Measurements from ENCODE around the gene UAP1.

Gene UAP1

GRCh38 chr1:162549001-162549400 is 12.5 kb upstream of the UAP1 start:
- peaks cover 0 to 4% of the 10 kb centered on the region in 2 donors for H3K4me1 ChIP-seq (ENCODE audit: control insufficient read depth in 1 of 2, insufficient read depth in 2 of 2, low read length in 2 of 2)
- H3K27ac ChIP-seq (ENCODE audit: low read length): no peak overlapping the region
- no peaks in the 10 kb centered on the region for H3K9me3 ChIP-seq (ENCODE audit: control insufficient read depth in 1 of 2, low read length in 2 of 2)
- no peaks in the 10 kb centered on the region for H3K36me3 ChIP-seq (ENCODE audit: control insufficient read depth in 1 of 2, insufficient read depth in 2 of 2, low read length in 2 of 2)
- H3K4me3 ChIP-seq (ENCODE audit: low read depth in 1 of 2, low read length in 2 of 2): no peak overlapping the region
- no peaks in the 10 kb centered on the region for H3K27me3 ChIP-seq (ENCODE audit: low read depth, low read length)

- Histone ChIP-seq H3K36me3 (ENCODE audit: control insufficient read depth in 1 of 2, insufficient read depth in 2 of 2, low read length in 2 of 2) (no peaks in the 10 kb centered on the region), H3K4me1 (ENCODE audit: control insufficient read depth in 1 of 2, insufficient read depth in 2 of 2, low read length in 2 of 2) (peaks cover 0 to 4% of the 10 kb centered on the region in 2 donors), H3K27ac (ENCODE audit: low read length) (no peak overlapping the region), H3K9me3 (ENCODE audit: control insufficient read depth in 1 of 2, low read length in 2 of 2) (no peaks in the 10 kb centered on the region), H3K4me3 (ENCODE audit: low read depth in 1 of 2, low read length in 2 of 2) (no peak overlapping the region), H3K27me3 (ENCODE audit: low read depth, low read length) (no peaks in the 10 kb centered on the region)
Observed at GRCh38 chr1:162550925-162551324, 10.6 kb upstream of the UAP1 start.

GRCh38 chr1:162551969-162552683 is 9.4 kb upstream of the UAP1 start:
- Histone ChIP-seq H3K36me3 (ENCODE audit: control insufficient read depth in 1 of 2, insufficient read depth in 2 of 2, low read length in 2 of 2) (no peaks in the 10 kb centered on the region), H3K4me3 (ENCODE audit: low read depth in 1 of 2, low read length in 2 of 2) (no peak overlapping the region), H3K27ac (ENCODE audit: low read length) (no peak overlapping the region), H3K4me1 (ENCODE audit: control insufficient read depth in 1 of 2, insufficient read depth in 2 of 2, low read length in 2 of 2) (peaks cover 0 to 4% of the 10 kb centered on the region in 2 donors), H3K27me3 (ENCODE audit: low read depth, low read length) (no peaks in the 10 kb centered on the region), H3K9me3 (ENCODE audit: control insufficient read depth in 1 of 2, low read length in 2 of 2) (no peaks in the 10 kb centered on the region)

GRCh38 chr1:162552684-162553252 is 8.8 kb upstream of the UAP1 start:
- Histone ChIP-seq H3K9me3 (ENCODE audit: control insufficient read depth in 1 of 2, low read length in 2 of 2) (no peaks in the 10 kb centered on the region), H3K27ac (ENCODE audit: low read length) (no peak overlapping the region), H3K36me3 (ENCODE audit: control insufficient read depth in 1 of 2, insufficient read depth in 2 of 2, low read length in 2 of 2) (no peaks in the 10 kb centered on the region), H3K4me3 (ENCODE audit: low read depth in 1 of 2, low read length in 2 of 2) (no peak overlapping the region), H3K4me1 (ENCODE audit: control insufficient read depth in 1 of 2, insufficient read depth in 2 of 2, low read length in 2 of 2) (peaks cover 0 to 4% of the 10 kb centered on the region in 2 donors), H3K27me3 (ENCODE audit: low read depth, low read length) (no peaks in the 10 kb centered on the region)

GRCh38 chr1:162554258-162554657 is 7.3 kb upstream of the UAP1 start:
- no peaks in the 10 kb centered on the region for H3K27me3 ChIP-seq (ENCODE audit: low read depth, low read length)
- H3K4me3 ChIP-seq (ENCODE audit: low read depth in 1 of 2, low read length in 2 of 2): no peak overlapping the region
- H3K36me3 ChIP-seq (ENCODE audit: control insufficient read depth in 1 of 2, insufficient read depth in 2 of 2, low read length in 2 of 2): no peaks in the 10 kb centered on the region
- H3K9me3 ChIP-seq (ENCODE audit: control insufficient read depth in 1 of 2, low read length in 2 of 2): no peaks in the 10 kb centered on the region
- H3K4me1 ChIP-seq (ENCODE audit: control insufficient read depth in 1 of 2, insufficient read depth in 2 of 2, low read length in 2 of 2): no peaks in the 10 kb centered on the region
- no peak overlapping the region for H3K27ac ChIP-seq (ENCODE audit: low read length)

GRCh38 chr1:162557536-162557935 is 4.0 kb upstream of the UAP1 start:
- H3K27me3 ChIP-seq (ENCODE audit: low read depth, low read length): no peaks in the 10 kb centered on the region
- H3K4me3 ChIP-seq (ENCODE audit: low read depth in 1 of 2, low read length in 2 of 2): no peak overlapping the region
- H3K4me1 ChIP-seq (ENCODE audit: control insufficient read depth in 1 of 2, insufficient read depth in 2 of 2, low read length in 2 of 2): peaks cover 7% of the 10 kb centered on the region in 2 donors
- no peaks in the 10 kb centered on the region for H3K36me3 ChIP-seq (ENCODE audit: control insufficient read depth in 1 of 2, insufficient read depth in 2 of 2, low read length in 2 of 2)
- H3K9me3 ChIP-seq (ENCODE audit: control insufficient read depth in 1 of 2, low read length in 2 of 2): no peaks in the 10 kb centered on the region
- H3K27ac ChIP-seq (ENCODE audit: low read length): no peak overlapping the region

- peaks cover 7 to 11% of the 10 kb centered on the region in 2 donors for H3K4me1 ChIP-seq (ENCODE audit: control insufficient read depth in 1 of 2, insufficient read depth in 2 of 2, low read length in 2 of 2)
- H3K36me3 ChIP-seq (ENCODE audit: control insufficient read depth in 1 of 2, insufficient read depth in 2 of 2, low read length in 2 of 2): no peaks in the 10 kb centered on the region
- H3K27ac ChIP-seq (ENCODE audit: low read length): peak overlapping the region; percentile 84
- H3K9me3 ChIP-seq (ENCODE audit: control insufficient read depth in 1 of 2, low read length in 2 of 2): no peaks in the 10 kb centered on the region
- H3K4me3 ChIP-seq (ENCODE audit: low read depth in 1 of 2, low read length in 2 of 2): peak overlapping the region; percentile 38 to 75
- no peaks in the 10 kb centered on the region for H3K27me3 ChIP-seq (ENCODE audit: low read depth, low read length)
Observed at GRCh38 chr1:162560303-162561036, 1.1 kb upstream of the UAP1 start.

- no peaks in the 10 kb centered on the region for H3K27me3 ChIP-seq (ENCODE audit: low read depth, low read length)
- H3K27ac ChIP-seq (ENCODE audit: low read length): peak overlapping the region; percentile 84
- no peaks in the 10 kb centered on the region for H3K36me3 ChIP-seq (ENCODE audit: control insufficient read depth in 1 of 2, insufficient read depth in 2 of 2, low read length in 2 of 2)
- no peaks in the 10 kb centered on the region for H3K9me3 ChIP-seq (ENCODE audit: control insufficient read depth in 1 of 2, low read length in 2 of 2)
- peaks cover 7 to 11% of the 10 kb centered on the region in 2 donors for H3K4me1 ChIP-seq (ENCODE audit: control insufficient read depth in 1 of 2, insufficient read depth in 2 of 2, low read length in 2 of 2)
- peak overlapping the region; percentile 38 to 75 for H3K4me3 ChIP-seq (ENCODE audit: low read depth in 1 of 2, low read length in 2 of 2)
Observed at GRCh38 chr1:162561037-162561615, 396 bp upstream of the UAP1 start.

- H3K4me1 ChIP-seq (ENCODE audit: control insufficient read depth in 1 of 2, insufficient read depth in 2 of 2, low read length in 2 of 2): peaks cover 7 to 11% of the 10 kb centered on the region in 2 donors
- no peaks in the 10 kb centered on the region for H3K9me3 ChIP-seq (ENCODE audit: control insufficient read depth in 1 of 2, low read length in 2 of 2)
- peaks cover 0 to 4% of the 10 kb centered on the region in 2 donors for H3K36me3 ChIP-seq (ENCODE audit: control insufficient read depth in 1 of 2, insufficient read depth in 2 of 2, low read length in 2 of 2)
- H3K27ac ChIP-seq (ENCODE audit: low read length): peak overlapping the region; percentile 90
- peak overlapping the region; percentile 73 to 75 for H3K4me3 ChIP-seq (ENCODE audit: low read depth in 1 of 2, low read length in 2 of 2)
- H3K27me3 ChIP-seq (ENCODE audit: low read depth, low read length): no peaks in the 10 kb centered on the region
Observed at GRCh38 chr1:162562470-162562828, 927 bp downstream of the UAP1 start.

- H3K4me3 ChIP-seq (ENCODE audit: low read depth in 1 of 2, low read length in 2 of 2): peak overlapping the region in 1 of 2 donors; percentile 18
- peak overlapping the region; percentile 41 for H3K27ac ChIP-seq (ENCODE audit: low read length)
- H3K36me3 ChIP-seq (ENCODE audit: control insufficient read depth in 1 of 2, insufficient read depth in 2 of 2, low read length in 2 of 2): peaks cover 0 to 4% of the 10 kb centered on the region in 2 donors
- H3K9me3 ChIP-seq (ENCODE audit: control insufficient read depth in 1 of 2, low read length in 2 of 2): no peaks in the 10 kb centered on the region
- H3K27me3 ChIP-seq (ENCODE audit: low read depth, low read length): no peaks in the 10 kb centered on the region
- H3K4me1 ChIP-seq (ENCODE audit: control insufficient read depth in 1 of 2, insufficient read depth in 2 of 2, low read length in 2 of 2): peaks cover 7 to 11% of the 10 kb centered on the region in 2 donors
Observed at GRCh38 chr1:162564762-162565218, 3.3 kb downstream of the UAP1 start.

- no peaks in the 10 kb centered on the region for H3K9me3 ChIP-seq (ENCODE audit: control insufficient read depth in 1 of 2, low read length in 2 of 2)
- peaks cover 4 to 8% of the 10 kb centered on the region in 2 donors for H3K4me1 ChIP-seq (ENCODE audit: control insufficient read depth in 1 of 2, insufficient read depth in 2 of 2, low read length in 2 of 2)
- no peak overlapping the region for H3K4me3 ChIP-seq (ENCODE audit: low read depth in 1 of 2, low read length in 2 of 2)
Observed at GRCh38 chr1:162565460-162565859, 3.9 kb downstream of the UAP1 start.

More at GRCh38 chr1:162565460-162565859, 3.9 kb downstream of the UAP1 start:
- H3K36me3 ChIP-seq (ENCODE audit: control insufficient read depth in 1 of 2, insufficient read depth in 2 of 2, low read length in 2 of 2): peaks cover 0 to 4% of the 10 kb centered on the region in 2 donors
- H3K27me3 ChIP-seq (ENCODE audit: low read depth, low read length): no peaks in the 10 kb centered on the region
- H3K27ac ChIP-seq (ENCODE audit: low read length): no peak overlapping the region
